ENCODE data around the gene FBXO34.

Gene FBXO34

GRCh38 chr14:55270832-55271571, at the start of gene FBXO34:
FBXO34 (plus strand) TSS chr14:55271421; CDS start chr14:55350391, 78,970 bp downstream.
- peak; percentile 99 for DNase-seq (ENCODE audit: low spot score)

GRCh38 chr14:55221968-55222367, 49.3 kb upstream of the FBXO34 start:
- no peak for DNase-seq (ENCODE audit: low spot score)

- no peak for DNase-seq (ENCODE audit: low spot score)
Measured at GRCh38 chr14:55223364-55223763, 47.9 kb upstream of the FBXO34 start.

GRCh38 chr14:55228261-55228660, 43.0 kb upstream of the FBXO34 start:
- DNase-seq (ENCODE audit: low spot score): no peak

GRCh38 chr14:55233591-55233990, 37.6 kb upstream of the FBXO34 start:
- no peak for DNase-seq (ENCODE audit: low spot score)

GRCh38 chr14:55238019-55238680, 33.1 kb upstream of the FBXO34 start:
- no peak for DNase-seq (ENCODE audit: low spot score)

GRCh38 chr14:55239320-55239719, 31.9 kb upstream of the FBXO34 start:
- DNase-seq (ENCODE audit: low spot score): no peak

GRCh38 chr14:55240526-55241178, 30.6 kb upstream of the FBXO34 start:
- no peak for DNase-seq (ENCODE audit: low spot score)

- no peak for DNase-seq (ENCODE audit: low spot score)
Measured at GRCh38 chr14:55241673-55242072, 29.5 kb upstream of the FBXO34 start.

- no peak for DNase-seq (ENCODE audit: low spot score)
Measured at GRCh38 chr14:55243386-55243785, 27.8 kb upstream of the FBXO34 start.

- no peak for DNase-seq (ENCODE audit: low spot score)
Measured at GRCh38 chr14:55243813-55244212, 27.4 kb upstream of the FBXO34 start.

GRCh38 chr14:55245657-55246268, 25.5 kb upstream of the FBXO34 start:
- DNase-seq (ENCODE audit: low spot score): peak; percentile 60

GRCh38 chr14:55248411-55248810, 22.8 kb upstream of the FBXO34 start:
- DNase-seq (ENCODE audit: low spot score): no peak

GRCh38 chr14:55249423-55249822, 21.8 kb upstream of the FBXO34 start:
- no peak for DNase-seq (ENCODE audit: low spot score)

GRCh38 chr14:55253276-55253675, 17.9 kb upstream of the FBXO34 start:
- no peak for DNase-seq (ENCODE audit: low spot score)

GRCh38 chr14:55254581-55254980, 16.6 kb upstream of the FBXO34 start:
- no peak for DNase-seq (ENCODE audit: low spot score)

GRCh38 chr14:55255979-55256378, 15.2 kb upstream of the FBXO34 start:
- DNase-seq (ENCODE audit: low spot score): no peak

- DNase-seq (ENCODE audit: low spot score): no peak
Measured at GRCh38 chr14:55256586-55256985, 14.6 kb upstream of the FBXO34 start.

- DNase-seq (ENCODE audit: low spot score): no peak
Measured at GRCh38 chr14:55265197-55265596, 6.0 kb upstream of the FBXO34 start.

GRCh38 chr14:55267820-55268219, 3.4 kb upstream of the FBXO34 start:
- DNase-seq (ENCODE audit: low spot score): no peak

GRCh38 chr14:55271572-55272298, 514 bp downstream of the FBXO34 start:
- DNase-seq (ENCODE audit: low spot score): peak; percentile 51

- DNase-seq (ENCODE audit: low spot score): no peak
Measured at GRCh38 chr14:55272387-55272786, 1.2 kb downstream of the FBXO34 start.

Measured in CD4-positive, alpha-beta T cell treated with Interleukin-2 at 100 ng/mL for 4 hours (primary cell).